Stimulated activated CD4-positive, alpha-beta T cell treated with anti-CD3 and anti-CD28 coated beads, Interleukin-2, amount 100 ng/mL, for 48 hours (primary cell): ENCODE measurements around the gene VWA7.
"Not testable (repeated sequence)": the region's sequence is repeated elsewhere in the genome, so short reads cannot be mapped to it uniquely, and the experiment has no call there.

Experiments
- DNase-seq, 2 donors: peaks; one replicate each; pipeline ENCODE4 v3.0.0-alpha.2; 2020

The VWA7 gene

DNA sequence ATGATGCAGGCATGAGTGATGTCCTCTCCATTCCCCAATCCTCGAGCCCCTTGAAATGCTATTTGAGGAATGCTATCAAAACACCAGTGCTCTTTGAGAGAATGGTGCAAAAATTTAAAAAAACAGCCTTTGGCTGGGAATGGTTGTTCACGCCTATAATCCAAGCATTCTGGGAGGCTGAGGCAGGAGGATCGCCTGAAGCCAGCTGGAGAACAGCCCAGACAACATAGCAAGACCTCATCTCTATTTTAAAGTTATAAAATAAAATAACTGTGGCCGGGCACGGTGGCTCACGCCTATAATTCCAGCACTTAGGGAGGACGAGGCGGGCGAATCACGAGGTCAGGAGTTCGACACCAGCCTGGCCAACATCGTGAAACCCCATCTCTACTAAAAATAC, 22.7 kb upstream of the VWA7 start:
- no peak for DNase-seq

DNA sequence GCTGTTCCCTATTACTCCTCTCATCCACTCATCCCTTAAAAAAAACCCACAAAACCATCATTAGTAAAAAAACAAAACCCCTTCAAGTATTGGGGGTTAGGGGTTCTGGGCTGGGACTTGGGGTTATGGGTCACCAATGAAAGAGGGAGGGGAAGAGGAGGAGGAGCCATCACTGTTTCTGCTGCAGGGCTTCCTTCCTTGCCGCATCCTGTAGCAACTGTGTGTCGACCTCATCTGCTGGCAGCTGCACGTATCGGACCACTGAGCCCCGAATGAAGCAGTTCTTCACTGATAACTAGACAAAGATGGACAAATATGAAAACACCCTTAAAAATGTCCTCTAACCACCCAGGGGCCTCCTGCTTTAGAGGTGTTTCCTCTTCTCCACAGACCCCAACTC, 20.5 kb upstream of the VWA7 start:
- no peak for DNase-seq

GRCh38 chr6:31796993-31797385, 19.9 kb upstream of the VWA7 start:
- no peak for DNase-seq

- DNase-seq = peak; percentile 76 to 84
Measured at GRCh38 chr6:31795616-31796298, 18.6 kb upstream of the VWA7 start, which contains the start of gene VARS1. VARS1 (minus strand) TSS chr6:31795752; CDS start chr6:31795217, 535 bp downstream.

GRCh38 chr6:31794866-31795615, 17.9 kb upstream of the VWA7 start:
- DNase-seq = no peak

GRCh38 chr6:31794294-31794865, 17.3 kb upstream of the VWA7 start:
- no peak for DNase-seq

GRCh38 chr6:31793927-31794245, 16.8 kb upstream of the VWA7 start:
- not testable (repeated sequence) for DNase-seq

GRCh38 chr6:31792761-31793171, 15.6 kb upstream of the VWA7 start:
- no peak for DNase-seq

DNA sequence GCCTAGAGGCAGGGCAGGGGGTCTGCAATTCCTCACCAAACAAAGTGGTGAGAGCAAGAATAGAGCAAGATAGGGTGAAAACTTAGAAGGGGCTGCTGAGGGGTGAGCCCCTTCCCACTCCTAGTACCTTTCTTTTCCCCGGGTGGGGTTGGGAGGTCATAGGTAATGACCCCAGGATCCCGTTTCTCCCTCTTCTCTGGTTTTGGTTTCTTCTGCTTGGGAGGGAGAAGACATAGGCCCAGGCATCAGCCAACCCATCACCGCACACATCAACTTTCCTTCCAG, 14.9 kb upstream of the VWA7 start:
- no peak for DNase-seq

DNA sequence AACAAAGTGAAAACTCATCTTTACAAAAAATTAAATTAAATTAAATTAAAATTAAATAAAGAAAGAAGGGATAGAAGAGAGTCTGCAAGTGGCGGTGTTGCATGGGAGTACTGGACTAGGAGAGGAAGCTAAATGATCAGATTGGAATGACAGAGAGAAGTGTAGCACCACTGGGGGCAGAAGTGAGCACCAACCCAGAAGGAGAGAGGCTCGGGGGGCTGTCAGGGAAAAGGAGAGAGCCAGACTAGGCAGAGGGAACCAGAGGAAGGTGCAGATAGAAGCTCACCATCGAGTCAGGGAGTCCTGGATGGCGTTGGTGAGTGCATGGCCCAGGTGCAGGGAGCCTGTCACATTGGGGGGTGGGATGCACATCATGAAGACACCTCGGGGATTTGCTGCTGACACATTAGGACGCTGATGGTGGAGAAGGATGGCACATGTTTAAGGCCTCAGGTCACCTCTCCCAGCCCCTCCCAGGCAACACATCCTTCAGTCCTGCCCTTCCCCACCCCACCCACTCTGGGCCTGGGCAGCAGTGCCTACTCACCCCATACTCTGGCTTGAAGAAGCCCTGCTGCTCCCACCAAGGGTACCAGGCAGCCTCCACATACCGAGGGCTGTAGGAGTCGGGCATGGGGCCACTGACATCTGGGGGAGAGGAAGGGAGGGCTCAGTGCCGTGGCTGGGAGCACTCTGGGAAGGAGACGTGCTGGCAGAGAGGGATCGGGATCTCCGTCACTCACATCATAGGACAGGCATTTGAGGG, 14.4 kb upstream of the VWA7 start:
- peak in 1 of 2 donors; percentile 37 for DNase-seq

- no peak for DNase-seq
Measured at GRCh38 chr6:31785475-31785874, 8.3 kb upstream of the VWA7 start.

GRCh38 chr6:31784098-31784925, 7.2 kb upstream of the VWA7 start:
- DNase-seq = no peak

DNA sequence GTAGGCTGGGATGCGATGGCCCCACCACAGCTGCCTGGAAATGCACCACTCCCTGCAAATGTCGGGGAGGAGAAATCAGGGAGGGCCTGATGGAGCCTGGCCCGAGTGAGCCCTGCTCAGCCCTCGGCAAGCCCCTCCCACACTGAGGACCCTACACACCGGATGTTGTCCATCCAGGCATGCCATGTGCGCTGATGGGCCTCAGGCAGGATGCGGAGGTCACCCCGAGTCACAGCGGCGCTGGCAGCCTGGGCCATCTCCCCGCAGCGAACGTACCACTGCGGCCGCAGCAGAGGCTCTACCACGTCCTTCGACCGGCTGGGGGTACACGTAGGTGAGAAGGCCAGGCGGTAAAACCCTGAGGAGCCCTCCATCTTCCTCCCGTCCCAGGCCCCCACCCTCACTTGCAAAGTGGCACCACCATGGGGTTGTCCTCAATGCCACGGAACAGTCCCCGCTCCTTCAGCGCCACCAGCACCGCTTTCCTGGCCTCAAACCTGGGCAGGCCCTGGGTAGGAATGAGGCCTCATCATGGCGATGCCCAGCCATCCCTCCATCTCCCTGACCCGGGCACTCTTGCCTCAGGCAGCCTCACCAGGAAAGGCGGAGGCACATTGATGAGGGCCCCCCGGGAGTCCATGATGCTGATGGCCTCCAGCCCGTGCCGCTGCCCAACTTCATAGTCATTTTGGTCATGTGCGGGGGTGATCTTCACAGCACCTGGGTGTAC, 5.2 kb upstream of the VWA7 start:
- no peak for DNase-seq

DNA sequence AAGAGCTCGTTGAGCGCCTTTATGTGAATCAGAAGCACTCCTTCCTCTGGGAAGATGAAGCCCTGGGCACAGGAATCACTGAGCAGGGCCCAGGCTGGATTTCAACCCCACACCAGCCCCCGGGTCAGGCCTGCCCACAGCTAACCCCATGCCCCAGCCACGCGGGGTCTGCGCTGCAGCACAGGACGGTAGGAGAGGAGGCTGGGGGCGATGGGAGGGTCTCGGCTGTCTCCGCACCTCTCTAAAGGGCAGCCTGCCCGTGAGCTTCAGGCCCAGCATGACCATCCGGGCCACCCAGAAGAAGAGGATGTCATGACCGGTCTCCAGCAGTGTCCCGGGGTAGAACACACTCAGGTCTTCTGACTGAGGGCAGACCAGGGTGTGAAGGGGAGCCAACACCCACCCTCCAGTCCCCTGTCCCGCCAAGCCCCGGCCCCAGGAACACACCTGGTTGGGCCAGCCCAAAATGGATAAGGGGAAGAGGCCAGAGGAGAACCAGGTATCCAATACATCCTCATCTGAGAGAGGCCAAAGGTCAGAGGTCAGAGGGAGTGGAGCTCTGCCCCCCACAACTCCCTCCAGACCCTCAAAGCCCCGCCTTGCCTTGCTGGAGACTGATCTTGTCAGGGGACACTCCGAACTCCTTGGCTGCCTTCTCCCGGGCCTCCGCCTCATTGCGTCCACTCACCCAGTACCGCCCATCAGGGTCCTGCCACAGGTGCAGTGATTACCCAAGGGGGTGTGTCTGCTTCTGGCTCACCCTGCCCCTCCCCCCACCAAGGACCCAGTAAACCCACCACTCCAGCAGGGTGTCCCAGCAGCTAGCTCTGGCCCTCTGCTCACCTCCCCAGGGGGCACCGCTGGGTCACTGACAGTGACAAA, 4.4 kb upstream of the VWA7 start:
- no peak for DNase-seq

DNA sequence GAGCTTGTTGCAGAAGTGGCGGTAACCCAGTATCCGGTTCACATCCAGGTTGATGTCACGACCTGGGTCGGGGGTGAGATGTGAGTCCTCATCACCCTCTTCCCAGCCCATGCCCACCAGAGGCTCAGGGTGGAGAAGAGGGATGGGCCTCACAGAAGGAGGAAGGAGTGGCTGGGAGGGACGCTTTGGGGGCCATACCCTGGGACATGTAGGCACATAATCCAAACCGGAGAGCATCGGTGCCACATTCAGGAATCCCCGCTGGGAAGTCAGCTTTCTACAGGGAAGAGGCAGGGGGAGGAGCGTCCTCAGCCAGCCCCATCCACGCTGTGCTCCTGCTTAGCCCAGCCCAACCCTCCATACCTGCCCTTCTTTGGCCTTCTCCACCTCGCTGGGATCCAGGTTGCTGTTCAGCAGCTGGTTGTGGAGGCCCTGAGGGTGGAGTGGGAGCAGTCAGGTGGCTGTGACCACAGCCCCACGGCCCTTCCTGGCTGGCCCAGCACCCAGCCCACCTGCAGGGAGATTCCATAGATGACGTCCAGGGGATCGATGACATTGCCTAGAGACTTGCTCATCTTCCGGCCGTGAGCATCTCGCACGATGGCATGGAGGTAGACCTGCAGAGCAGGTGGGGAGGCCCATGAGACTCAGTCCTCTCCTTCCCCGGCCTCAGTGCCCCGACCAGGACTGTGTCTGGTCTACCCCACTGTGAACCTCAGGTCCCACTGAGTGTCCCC, 3.5 kb upstream of the VWA7 start:
- DNase-seq = no peak

DNA sequence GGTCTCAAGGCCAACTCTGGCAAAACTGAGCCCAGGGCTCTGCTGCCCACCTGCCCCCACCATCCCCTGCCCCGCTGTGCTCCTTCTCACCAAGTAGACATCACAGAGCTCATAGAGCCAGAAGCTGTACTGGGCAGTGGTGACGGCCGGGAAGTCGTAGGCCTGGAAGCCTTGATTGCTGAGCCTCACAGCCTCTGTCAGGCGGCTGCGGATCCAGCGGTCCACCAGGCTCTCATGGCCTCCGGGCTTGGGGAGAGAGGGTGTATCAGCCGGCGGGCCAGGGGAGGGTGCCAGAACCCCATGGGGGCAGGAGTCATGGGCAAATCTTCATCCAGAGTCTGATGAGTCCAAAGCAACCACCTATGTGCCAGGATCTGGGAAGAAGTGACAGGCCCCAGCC, 2.8 kb upstream of the VWA7 start:
- DNase-seq = no peak

- no peak for DNase-seq
Measured at GRCh38 chr6:31778999-31779885, 2.1 kb upstream of the VWA7 start.

DNA sequence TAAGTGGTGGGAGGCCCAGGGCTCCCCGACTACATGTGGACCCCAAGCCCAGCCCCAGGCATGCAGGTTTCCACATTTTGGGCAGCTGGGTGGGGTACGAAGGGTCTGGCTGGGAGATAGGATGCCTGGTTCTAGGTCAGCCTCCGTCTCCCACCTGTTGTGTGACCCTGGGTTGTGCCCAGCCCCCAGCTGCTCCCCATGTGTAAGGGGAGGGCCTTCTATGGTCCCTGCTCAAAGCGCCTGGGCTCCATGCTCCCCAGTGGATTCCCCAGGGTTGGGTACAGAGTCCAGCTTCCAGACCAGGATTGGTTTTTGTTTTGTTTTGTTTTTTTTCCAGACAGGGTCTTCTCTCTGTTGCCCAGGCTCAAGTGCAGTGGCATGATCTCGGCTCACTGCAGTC, 1.1 kb upstream of the VWA7 start:
- no peak for DNase-seq

- DNase-seq = no peak
Measured at GRCh38 chr6:31777667-31778050, 531 bp upstream of the VWA7 start.
